ENCODE measurements around the gene HTR5A. TPM values are rescaled to one million over a fixed set of nuclear protein-coding genes. Genes with fewer than 3 reads are reported as not detected.

The HTR5A gene
- total and polyA plus RNA-seq, 2 donors (not counting 3 experiments of a cell fraction or from before 2014, with no cell fraction given), result not detected

DNA sequence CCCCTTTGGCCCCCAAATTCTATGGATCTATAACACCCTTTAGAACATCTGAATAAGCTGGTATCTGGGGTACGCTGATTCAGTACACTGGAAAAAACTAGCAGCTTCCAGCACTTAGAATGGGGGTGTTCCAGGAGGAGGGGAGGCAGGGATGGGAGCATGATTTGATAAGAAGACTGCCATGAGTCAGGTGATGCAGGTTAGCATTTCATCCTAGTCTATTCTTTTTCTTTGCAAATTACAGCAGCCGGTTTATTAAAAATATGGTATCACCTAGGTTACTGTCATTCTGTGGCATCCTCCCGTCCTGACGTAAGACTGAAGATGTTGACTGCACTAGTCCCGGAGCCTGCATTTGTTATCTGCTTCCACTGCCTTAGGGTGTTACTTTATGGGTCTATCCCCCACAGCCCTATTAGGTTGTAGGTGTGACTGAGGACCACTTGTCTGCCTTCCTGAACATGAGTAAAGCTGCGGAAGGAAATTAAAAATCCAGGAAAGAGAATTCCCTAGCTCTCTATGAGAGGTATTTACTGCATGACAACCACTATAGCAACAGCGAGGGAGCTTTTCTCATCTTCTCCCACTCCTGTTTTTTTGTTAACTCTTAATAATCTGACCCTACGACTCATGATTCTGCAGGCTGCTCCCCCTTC is 1.9 kb downstream of the HTR5A start:
- dilution Hi-C loops (cut with MboI; ENCODE audit: extremely low pct_ligation_motif_present, low sequenced_read_pairs), result no loop called here

More for the DNA sequence above, 1.9 kb downstream of the HTR5A start:
- Histone ChIP-seq H3K4me2 (ENCODE audit: insufficient read depth, low read length) (no peak overlapping the region), H2AFZ (ENCODE audit: low read depth, low read length) (no peak overlapping the region), H3K79me2 (ENCODE audit: control insufficient read depth, insufficient read depth, low read length) (no peaks in the 10 kb centered on the region), H3K27ac (ENCODE audit: insufficient read depth, low read depth, low read length) (no peak overlapping the region), H3K36me3 (ENCODE audit: control insufficient read depth in 2 of 2, extremely low read depth in 1 of 2, insufficient read depth in 2 of 2, low read length in 2 of 2) (no peaks in the 10 kb centered on the region), H3K4me3 (replicated peaks in 1 of 3; ENCODE audit: insufficient read depth in 1 of 3, low read depth in 1 of 3, low read length in 3 of 3) (no peak overlapping the region), H3K27me3 (ENCODE audit: control insufficient read depth in 2 of 2, insufficient read depth in 2 of 2, low read length in 2 of 2) (no peaks in the 10 kb centered on the region), H3K4me1 (ENCODE audit: control insufficient read depth, extremely low read depth, insufficient read depth, low read length) (no peaks in the 10 kb centered on the region), H3K9me3 (replicated peaks; ENCODE audit: control insufficient read depth, insufficient read depth, low read length) (no peaks in the 10 kb centered on the region), H3K9me1 (replicated peaks; ENCODE audit: control insufficient read depth, extremely low read depth, insufficient read depth, low read length) (no peaks in the 10 kb centered on the region), H4K20me1 (replicated peaks; ENCODE audit: control insufficient read depth, extremely low read depth, insufficient read depth, low read length) (no peaks in the 10 kb centered on the region), H3K9ac (replicated peaks; ENCODE audit: extremely low read depth, insufficient read depth, low read length) (no peak overlapping the region)
- FAIRE-seq, result no peak
- POLR2A ChIA-PET, result no interaction called here
- intact Hi-C loops (cut with micrococcal nuclease), result loop anchor here (2.0 to 5.0 kb wide), 2 partner anchors 95 to 275 kb away; no protein-coding TSS in a partner anchor
- no TSS peak for BruUV-seq (replicated peaks)
- TF ChIP-seq GATA2 (IDR thresholded peaks at IDR 0.05; ENCODE audit: insufficient read depth, insufficient read length, low read depth, low read length), result no peak
- no peak for TF ChIP-seq EZH2 (IDR thresholded peaks at IDR 0.05; ENCODE audit: borderline replicate concordance, low read depth, low read length, severe bottlenecking)
- TF ChIP-seq, protein P1, sequence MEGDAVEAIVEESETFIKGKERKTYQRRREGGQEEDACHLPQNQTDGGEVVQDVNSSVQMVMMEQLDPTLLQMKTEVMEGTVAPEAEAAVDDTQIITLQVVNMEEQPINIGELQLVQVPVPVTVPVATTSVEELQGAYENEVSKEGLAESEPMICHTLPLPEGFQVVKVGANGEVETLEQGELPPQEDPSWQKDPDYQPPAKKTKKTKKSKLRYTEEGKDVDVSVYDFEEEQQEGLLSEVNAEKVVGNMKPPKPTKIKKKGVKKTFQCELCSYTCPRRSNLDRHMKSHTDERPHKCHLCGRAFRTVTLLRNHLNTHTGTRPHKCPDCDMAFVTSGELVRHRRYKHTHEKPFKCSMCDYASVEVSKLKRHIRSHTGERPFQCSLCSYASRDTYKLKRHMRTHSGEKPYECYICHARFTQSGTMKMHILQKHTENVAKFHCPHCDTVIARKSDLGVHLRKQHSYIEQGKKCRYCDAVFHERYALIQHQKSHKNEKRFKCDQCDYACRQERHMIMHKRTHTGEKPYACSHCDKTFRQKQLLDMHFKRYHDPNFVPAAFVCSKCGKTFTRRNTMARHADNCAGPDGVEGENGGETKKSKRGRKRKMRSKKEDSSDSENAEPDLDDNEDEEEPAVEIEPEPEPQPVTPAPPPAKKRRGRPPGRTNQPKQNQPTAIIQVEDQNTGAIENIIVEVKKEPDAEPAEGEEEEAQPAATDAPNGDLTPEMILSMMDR (IDR thresholded peaks at IDR 0.05; ENCODE audit: extremely low read depth in 1 of 2, insufficient read depth in 1 of 2, low read depth in 1 of 2, low read length in 2 of 2), result no peak
- TF ChIP-seq, protein P2, sequence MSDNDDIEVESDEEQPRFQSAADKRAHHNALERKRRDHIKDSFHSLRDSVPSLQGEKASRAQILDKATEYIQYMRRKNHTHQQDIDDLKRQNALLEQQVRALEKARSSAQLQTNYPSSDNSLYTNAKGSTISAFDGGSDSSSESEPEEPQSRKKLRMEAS (IDR thresholded peaks at IDR 0.05; ENCODE audit: insufficient read depth, insufficient read length), result no peak
- no peak for TF ChIP-seq MYC (IDR thresholded peaks at IDR 0.05; ENCODE audit: low read depth, low read length)
- TF ChIP-seq POLR2AphosphoS5 (IDR thresholded peaks at IDR 0.05; ENCODE audit: insufficient read depth, low read depth, low read length), result no peak
- TF ChIP-seq JUN (IDR thresholded peaks at IDR 0.05; ENCODE audit: borderline replicate concordance, insufficient read depth, insufficient read length, low read depth), result no peak
- no peak for TF ChIP-seq POLR2A (IDR thresholded peaks at IDR 0.05; ENCODE audit: low read depth, low read length)
- TF ChIP-seq FOS (IDR thresholded peaks at IDR 0.05; ENCODE audit: borderline replicate concordance, insufficient read depth, low read length), result no peak
- CTCF ChIA-PET, result no interaction called here
- DNase-seq (ENCODE audit: low read depth, low spot score), result no peak

All from endothelial cell of umbilical vein (primary cell).